Calu3 (cell line): Measurements from ENCODE around the gene PCBP1. TPM values are rescaled to one million over a fixed set of nuclear protein-coding genes. Genes with fewer than 3 reads are reported as not detected.
A peak's percentile ranks its signal among the peaks of the same experiment; 100 is the strongest.

Source experiments
- BruUV-seq: library from RNA; stranded (reverse); fragments of 400-500 nt; replicated peaks from 2 replicates; lab custom pipeline; 2021; lab: Mats Ljungman, UMichigan
- CTCF ChIA-PET: fragments of 300-600 bp; sonication (Branson Sonifier 250); formaldehyde crosslinking; loops from one replicate; lab custom pipeline; 2022; ENCODE audit warnings: antibody characterized with exemption; lab: Charles Lee
- DNase-seq: peaks from one replicate; pipeline ENCODE4 v3.0.0; 2022
- H3K27ac Mint-ChIP-seq: one replicate; pipeline ENCODE4 v1.8.0; 2022; ENCODE audit warnings: mixed read lengths; ENCODE audit not compliant: unreplicated experiment
- H3K27me3 Mint-ChIP-seq: one replicate; pipeline ENCODE4 v1.8.0; 2022; ENCODE audit warnings: mixed read lengths; ENCODE audit not compliant: unreplicated experiment
- H3K36me3 Mint-ChIP-seq: one replicate; pipeline ENCODE4 v1.8.0; 2022; ENCODE audit warnings: mild to moderate bottlenecking, moderate library complexity, mixed read lengths; ENCODE audit not compliant: insufficient read depth, unreplicated experiment
- H3K4me1 Mint-ChIP-seq: one replicate; pipeline ENCODE4 v1.8.0; 2022; ENCODE audit warnings: mild to moderate bottlenecking, low read depth, mixed read lengths; ENCODE audit not compliant: unreplicated experiment
- H3K4me3 Mint-ChIP-seq: one replicate; pipeline ENCODE4 v1.8.0; 2022; ENCODE audit warnings: mild to moderate bottlenecking, low read depth, moderate library complexity, mixed read lengths; ENCODE audit not compliant: unreplicated experiment
- H3K9me3 Mint-ChIP-seq: one replicate; pipeline ENCODE4 v1.8.0; 2022; ENCODE audit warnings: low read depth, mixed read lengths; ENCODE audit not compliant: unreplicated experiment
- intact Hi-C: fragments of 100-400 bp; cut with micrococcal nuclease; formaldehyde crosslinking; loops from one replicate; pipeline ENCODE4 v1.10.0; 2022; ENCODE audit not compliant: unreplicated experiment
- total RNA-seq: library from RNA; stranded (reverse); gene quantifications from 2 replicates; pipeline ENCODE4 v1.2.3, GENCODE V29; 2022
- TF ChIP-seq, protein P1 (sequence below): fragments of 200-600 bp; IDR thresholded peaks from one replicate; pipeline ENCODE4 v1.8.0; 2022; ENCODE audit warnings: antibody characterized with exemption; ENCODE audit not compliant: unreplicated experiment

Gene PCBP1
- total RNA-seq, 1 experiment from 2014 or later: 252 TPM

DNA sequence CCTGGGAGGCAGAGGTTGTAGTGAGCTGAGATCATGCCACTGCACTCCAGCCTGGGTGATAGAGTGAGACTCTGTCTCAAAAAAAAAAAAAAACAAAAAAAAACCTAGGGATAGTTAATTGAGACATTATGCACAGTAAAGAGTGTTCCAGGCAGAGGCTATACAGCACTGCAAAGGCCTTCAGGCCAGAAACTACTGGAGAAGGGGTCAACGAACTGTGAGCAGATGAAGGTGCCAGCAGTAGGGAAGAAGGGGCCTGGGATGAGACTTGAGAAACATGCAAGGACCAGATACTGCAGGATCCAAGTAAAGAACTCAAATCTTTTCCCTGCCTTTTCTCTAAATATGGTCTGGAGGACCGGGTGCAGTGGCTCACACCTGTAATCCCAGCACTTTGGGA, 26.0 kb upstream of the PCBP1 start:
- Mint-ChIP-seq H3K4me1 (no peaks in the 10 kb centered on the region), H3K27ac (no peak overlapping the region), H3K4me3 (no peak overlapping the region), H3K9me3 (no peaks in the 10 kb centered on the region), H3K36me3 (no peaks in the 10 kb centered on the region), H3K27me3 (no peaks in the 10 kb centered on the region)
- CTCF ChIA-PET: no interaction called here
- intact Hi-C loops: no loop called here
- DNase-seq: no peak
- TF ChIP-seq, protein P1, sequence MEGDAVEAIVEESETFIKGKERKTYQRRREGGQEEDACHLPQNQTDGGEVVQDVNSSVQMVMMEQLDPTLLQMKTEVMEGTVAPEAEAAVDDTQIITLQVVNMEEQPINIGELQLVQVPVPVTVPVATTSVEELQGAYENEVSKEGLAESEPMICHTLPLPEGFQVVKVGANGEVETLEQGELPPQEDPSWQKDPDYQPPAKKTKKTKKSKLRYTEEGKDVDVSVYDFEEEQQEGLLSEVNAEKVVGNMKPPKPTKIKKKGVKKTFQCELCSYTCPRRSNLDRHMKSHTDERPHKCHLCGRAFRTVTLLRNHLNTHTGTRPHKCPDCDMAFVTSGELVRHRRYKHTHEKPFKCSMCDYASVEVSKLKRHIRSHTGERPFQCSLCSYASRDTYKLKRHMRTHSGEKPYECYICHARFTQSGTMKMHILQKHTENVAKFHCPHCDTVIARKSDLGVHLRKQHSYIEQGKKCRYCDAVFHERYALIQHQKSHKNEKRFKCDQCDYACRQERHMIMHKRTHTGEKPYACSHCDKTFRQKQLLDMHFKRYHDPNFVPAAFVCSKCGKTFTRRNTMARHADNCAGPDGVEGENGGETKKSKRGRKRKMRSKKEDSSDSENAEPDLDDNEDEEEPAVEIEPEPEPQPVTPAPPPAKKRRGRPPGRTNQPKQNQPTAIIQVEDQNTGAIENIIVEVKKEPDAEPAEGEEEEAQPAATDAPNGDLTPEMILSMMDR: no peak
- BruUV-seq: no TSS peak

DNA sequence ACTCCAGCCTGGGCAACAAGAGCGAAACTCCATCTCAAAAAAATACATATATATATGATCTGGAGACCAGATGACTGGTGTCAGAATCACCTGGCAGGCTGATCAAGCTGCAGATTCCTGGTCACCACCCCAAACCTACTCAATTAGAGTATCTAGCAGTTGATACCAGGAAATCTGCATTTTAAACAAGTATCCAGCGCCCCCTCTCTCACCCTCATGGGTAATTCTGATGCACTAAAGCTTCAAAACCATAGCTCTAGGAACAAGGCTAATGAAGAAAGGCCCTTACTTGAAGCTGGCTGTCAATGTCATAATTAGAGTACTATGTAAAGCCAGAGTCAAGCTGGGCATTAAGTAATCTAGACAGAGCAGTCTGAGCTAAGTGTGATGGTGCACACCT, 25.0 kb upstream of the PCBP1 start:
- intact Hi-C loops: no loop called here
- Mint-ChIP-seq H3K4me1 (no peaks in the 10 kb centered on the region), H3K27ac (no peak overlapping the region), H3K9me3 (no peaks in the 10 kb centered on the region), H3K36me3 (no peaks in the 10 kb centered on the region), H3K4me3 (no peak overlapping the region), H3K27me3 (no peaks in the 10 kb centered on the region)
- no TSS peak for BruUV-seq
- TF ChIP-seq, protein P1: no peak
- CTCF ChIA-PET: interaction anchor here (0.5 to 0.6 kb wide), 2 partner anchors 97 to 480 kb away, joined by 3 to 5 read pairs; no protein-coding TSS in a partner anchor
- no peak for DNase-seq

DNA sequence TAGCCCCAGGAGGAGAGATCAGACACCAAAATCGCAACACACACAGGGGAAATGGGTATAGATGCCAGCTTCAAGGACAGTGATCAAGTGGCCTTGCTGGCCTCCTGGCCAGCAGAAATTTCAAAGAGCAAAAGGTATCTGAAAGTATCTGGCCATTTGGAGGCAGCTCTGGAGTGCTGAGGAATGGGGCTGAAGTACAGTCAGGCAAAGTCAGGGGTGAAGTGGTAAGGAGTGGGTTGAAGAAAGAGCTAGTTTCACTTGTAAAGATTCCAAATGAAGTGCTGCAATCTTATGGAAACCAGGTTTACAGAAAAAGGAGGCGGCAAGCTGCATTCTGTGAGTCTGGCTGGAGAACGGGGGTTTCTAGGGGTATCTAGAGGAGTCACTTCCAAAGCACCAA, 19.2 kb upstream of the PCBP1 start:
- H3K27ac Mint-ChIP-seq: no peak overlapping the region

DNA sequence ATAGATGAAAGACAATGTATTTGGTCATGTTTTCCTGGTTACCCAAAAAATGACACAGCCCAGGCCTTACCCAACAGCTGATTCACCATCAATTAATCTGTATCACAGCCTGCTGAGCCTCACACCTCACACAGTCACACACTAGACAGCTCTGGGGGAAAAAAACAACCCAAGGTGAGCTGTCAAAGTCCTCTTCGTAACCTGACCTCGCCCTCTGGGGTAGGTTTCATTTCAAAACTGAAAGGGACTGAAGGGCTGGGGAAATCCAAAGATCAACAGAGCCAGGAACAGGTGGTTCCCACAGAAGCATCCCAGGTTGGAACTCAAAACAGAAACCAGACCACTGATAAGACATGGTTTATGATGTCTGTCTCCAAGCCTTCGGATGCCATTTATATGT, 18.2 kb upstream of the PCBP1 start:
- H3K9me3 Mint-ChIP-seq: no peaks in the 10 kb centered on the region
- CTCF ChIA-PET: interaction anchor here (0.6 to 1.8 kb wide), 5 partner anchors 23 to 199 kb away, joined by 3 to 6 read pairs (median 4); partner anchors contain the start of gene MXD1
- H3K4me3 Mint-ChIP-seq: no peak overlapping the region
- TF ChIP-seq, protein P1: no peak
- intact Hi-C loops: no loop called here
- H3K4me1 Mint-ChIP-seq: peaks cover 8% of the 10 kb centered on the region
- no peaks in the 10 kb centered on the region for H3K27me3 Mint-ChIP-seq
- H3K36me3 Mint-ChIP-seq: no peaks in the 10 kb centered on the region
- no TSS peak for BruUV-seq
- peak; percentile 7 for DNase-seq
- no peak overlapping the region for H3K27ac Mint-ChIP-seq

More for the DNA sequence above, 19.2 kb upstream of the PCBP1 start:
- CTCF ChIA-PET: interaction anchor here (0.6 to 1.2 kb wide), 2 partner anchors 75 to 198 kb away, joined by 3 to 4 read pairs; no protein-coding TSS in a partner anchor
- intact Hi-C loops: no loop called here
- H3K27me3 Mint-ChIP-seq: no peaks in the 10 kb centered on the region
- no peaks in the 10 kb centered on the region for H3K9me3 Mint-ChIP-seq
- DNase-seq: no peak
- BruUV-seq: no TSS peak
- peaks cover 8% of the 10 kb centered on the region for H3K4me1 Mint-ChIP-seq
- H3K4me3 Mint-ChIP-seq: no peak overlapping the region
- TF ChIP-seq, protein P1: no peak
- H3K36me3 Mint-ChIP-seq: no peaks in the 10 kb centered on the region
